OCI-LY7 (cell line): ENCODE results near the gene GPHN. TPM values are rescaled to one million over a fixed set of nuclear protein-coding genes. Genes with fewer than 3 reads are reported as not detected.

Experiments
- BruUV-seq: library from RNA; stranded (reverse); fragments of 400-500 nt; replicated peaks from 2 replicates; lab custom pipeline; 2021; lab: Mats Ljungman, UMichigan
- CTCF ChIA-PET: fragments of 300-600 bp; sonication (Branson Sonifier 250); formaldehyde crosslinking; loops from one replicate; lab custom pipeline; 2022; ENCODE audit warnings: antibody characterized with exemption; ENCODE audit not compliant: unreplicated experiment; lab: Charles Lee
- POLR2A ChIA-PET: fragments of 300-600 bp; sonication (Branson Sonifier 250); formaldehyde crosslinking; loops from one replicate; lab custom pipeline; 2022; ENCODE audit warnings: antibody characterized with exemption; lab: Charles Lee
- DNase-seq: peaks from one replicate; pipeline ENCODE4 v3.0.0-alpha.2; 2015; ENCODE audit warnings: low spot score
- H2AFZ ChIP-seq: fragments of 200-600 bp; sonication (generic), shearing (Covaris generic); 2 replicates; pipeline ENCODE4 v1.6.1; 2014; ENCODE audit warnings: mild to moderate bottlenecking, antibody characterized with exemption, low read length, moderate library complexity
- H3K27ac ChIP-seq: fragments of 200-600 bp; sonication (generic); 2 replicates; pipeline ENCODE4 v1.5.1; 2014; ENCODE audit warnings: mixed run types, low read depth, mild to moderate bottlenecking, moderate library complexity, low read length, inconsistent platforms; ENCODE audit not compliant: poor library complexity, severe bottlenecking
- H3K36me3 ChIP-seq: fragments of 200-600 bp; sonication (generic); 2 replicates; pipeline ENCODE4 v1.6.1; 2014; ENCODE audit warnings: mild to moderate bottlenecking, antibody characterized with exemption, low read length, moderate library complexity, mixed read lengths; ENCODE audit not compliant: insufficient read depth
- H3K4me1 ChIP-seq: fragments of 200-600 bp; sonication (generic); 2 replicates; pipeline ENCODE4 v1.5.1; 2014; ENCODE audit warnings: mild to moderate bottlenecking, low read length; ENCODE audit not compliant: insufficient read depth, poor library complexity, severe bottlenecking
- H3K4me2 ChIP-seq: fragments of 200-600 bp; sonication (generic); 2 replicates; pipeline ENCODE4 v1.6.1; 2014; ENCODE audit warnings: mild to moderate bottlenecking, low read length
- H3K4me3 ChIP-seq: fragments of 200-600 bp; sonication (generic); 2 replicates; pipeline ENCODE4 v1.5.1; 2014; ENCODE audit warnings: mild to moderate bottlenecking, low read depth, low read length; ENCODE audit not compliant: poor library complexity, severe bottlenecking
- H3K79me2 ChIP-seq: fragments of 200-600 bp; sonication (generic); 2 replicates; pipeline ENCODE4 v1.6.1; 2016; ENCODE audit warnings: low read depth, mild to moderate bottlenecking, low read length, moderate library complexity, mixed read lengths; ENCODE audit not compliant: insufficient read depth
- H3K9me2 ChIP-seq: fragments of 200-600 bp; sonication (generic); 2 replicates; pipeline ENCODE4 v1.6.1; 2016; ENCODE audit warnings: mild to moderate bottlenecking, low read length, mixed read lengths; ENCODE audit not compliant: insufficient read depth
- H3K9me3 ChIP-seq: fragments of 200-600 bp; sonication (generic); 2 replicates; pipeline ENCODE4 v1.6.1; 2014; ENCODE audit warnings: mild to moderate bottlenecking, mixed run types, low read length, mixed read lengths
- H4K20me1 ChIP-seq: fragments of 200-600 bp; sonication (generic); 2 replicates; pipeline ENCODE4 v1.6.1; 2014; ENCODE audit warnings: mild to moderate bottlenecking, antibody characterized with exemption, low read length, moderate library complexity, mixed read lengths; ENCODE audit not compliant: insufficient read depth
- CTCF ChIP-seq: fragments of 200-600 bp; sonication (generic); conservative IDR thresholded peaks from 2 replicates; pipeline ENCODE4 v1.5.1; 2014; ENCODE audit warnings: mild to moderate bottlenecking, antibody characterized with exemption, low read length, moderate library complexity, mixed read lengths
- EZH2phosphoT487 ChIP-seq: fragments of 200-600 bp; sonication (generic); IDR thresholded peaks from 2 replicates; pipeline ENCODE4 v1.6.1; 2018; ENCODE audit warnings: low read depth, borderline replicate concordance, mild to moderate bottlenecking, mixed run types, antibody characterized with exemption, low read length, moderate library complexity, mixed read lengths
- intact Hi-C: fragments of 100-400 bp; cut with micrococcal nuclease; formaldehyde crosslinking; loops from one replicate; pipeline ENCODE4 v1.10.0; 2022; ENCODE audit not compliant: unreplicated experiment
- total RNA-seq, 2 experiments: library from RNA; depleted of rRNA in 1 of 2; stranded (reverse); fragments of >200 nt in 1 of 2; shearing (Covaris generic) in 1 of 2; gene quantifications; 2 replicates each; pipeline ENCODE4 v1.2.3, GENCODE V29; 2014 to 2022

Gene GPHN
- total RNA-seq, 2 experiments from 2014 or later: not detected

- Histone ChIP-seq H2AFZ (no peak overlapping the region), H3K9me3 (no peaks in the 10 kb centered on the region), H3K4me3 (no peak overlapping the region), H3K9me2 (no peaks in the 10 kb centered on the region), H3K79me2 (no peaks in the 10 kb centered on the region), H4K20me1 (no peaks in the 10 kb centered on the region), H3K27ac (no peak overlapping the region), H3K4me1 (no peaks in the 10 kb centered on the region), H3K36me3 (no peaks in the 10 kb centered on the region), H3K4me2 (no peak overlapping the region)
- TF ChIP-seq EZH2phosphoT487: no peak
- no peak for TF ChIP-seq CTCF
- CTCF ChIA-PET: no interaction called here
- intact Hi-C loops: no loop called here
- no TSS peak for BruUV-seq
- POLR2A ChIA-PET: no interaction called here
- DNase-seq: no peak
Observed at GRCh38 chr14:66477567-66477966, 30.4 kb upstream of the GPHN start.

GRCh38 chr14:66482873-66483272, 25.1 kb upstream of the GPHN start:
- Histone ChIP-seq H3K4me2 (no peak overlapping the region), H3K9me3 (no peaks in the 10 kb centered on the region), H4K20me1 (no peaks in the 10 kb centered on the region), H3K79me2 (no peaks in the 10 kb centered on the region), H3K4me3 (no peak overlapping the region), H3K36me3 (no peaks in the 10 kb centered on the region), H2AFZ (no peak overlapping the region), H3K4me1 (no peaks in the 10 kb centered on the region), H3K9me2 (no peaks in the 10 kb centered on the region), H3K27ac (no peak overlapping the region)
- ChIA-PET POLR2A (no interaction called here), CTCF (no interaction called here)
- intact Hi-C loops: no loop called here
- TF ChIP-seq CTCF (no peak), EZH2phosphoT487 (no peak)
- BruUV-seq: no TSS peak
- DNase-seq: no peak

- Histone ChIP-seq H3K79me2 (no peaks in the 10 kb centered on the region), H3K27ac (no peak overlapping the region), H3K4me1 (no peaks in the 10 kb centered on the region), H3K4me3 (no peak overlapping the region), H4K20me1 (no peaks in the 10 kb centered on the region), H3K9me2 (no peaks in the 10 kb centered on the region), H3K9me3 (no peaks in the 10 kb centered on the region), H3K4me2 (no peak overlapping the region), H2AFZ (no peak overlapping the region), H3K36me3 (no peaks in the 10 kb centered on the region)
- no peak for TF ChIP-seq CTCF
- TF ChIP-seq EZH2phosphoT487: no peak
- CTCF ChIA-PET: no interaction called here
- POLR2A ChIA-PET: no interaction called here
- DNase-seq: no peak
- intact Hi-C loops: no loop called here
- no TSS peak for BruUV-seq
Observed at GRCh38 chr14:66483322-66483721, 24.6 kb upstream of the GPHN start.
